Keratinocyte (primary cell): ENCODE data around the gene SLK.

Experiments
- CTCF ChIP-seq, 3 experiments: IDR thresholded peaks in 1 of 3; conservative IDR thresholded peaks in 1 of 3; optimal IDR thresholded peaks in 1 of 3; 2 replicates in 2 of 3; 3 replicates in 1 of 3; pipeline versions ENCODE3 to v1.5.1; 2011; ENCODE audit warnings: low read length in 3 of 3, mild to moderate bottlenecking in 3 of 3, moderate library complexity in 2 of 3, control low read depth in 1 of 3, inconsistent platforms in 1 of 3; ENCODE audit not compliant: insufficient read depth in 2 of 3; ENCODE audit errors: extremely low read depth in 1 of 3
- EZH2 ChIP-seq: IDR thresholded peaks from one replicate; pipeline ENCODE4 v1.6.1; 2012; ENCODE audit warnings: inconsistent platforms, mild to moderate bottlenecking, low read length, moderate library complexity

- TF ChIP-seq CTCF (optimal IDR thresholded peaks at IDR 0.05 in 1 of 3, IDR thresholded peaks at IDR 0.05 in 1 of 3, conservative IDR thresholded peaks at IDR 0.05 in 1 of 3; ENCODE audit: extremely low read depth in 1 of 3, insufficient read depth in 2 of 3, low read length in 3 of 3) (no peak), EZH2 (no peak)
These were observed 67.7 kb downstream of the SLK start for GRCh38 chr10:104034401-104035193.
